Neural cell (in vitro differentiated cells): ENCODE measurements around the gene SLC25A34.

Experiments
- EP300 ChIP-seq: fragments of 450-650 bp; conservative IDR thresholded peaks from 2 replicates; pipeline ENCODE4 v1.6.1; 2014; ENCODE audit warnings: antibody characterized with exemption, mild to moderate bottlenecking, moderate library complexity; ENCODE audit not compliant: poor library complexity, severe bottlenecking
- REST ChIP-seq: IDR thresholded peaks from 2 replicates; pipeline ENCODE4 v1.6.1; 2012; ENCODE audit warnings: borderline replicate concordance
- SMC3 ChIP-seq: fragments of 450-650 bp; conservative IDR thresholded peaks from 2 replicates; pipeline ENCODE4 v1.6.1; 2014; ENCODE audit warnings: antibody characterized with exemption, mild to moderate bottlenecking, moderate library complexity; ENCODE audit not compliant: poor library complexity
- TF ChIP-seq, protein P1 (sequence below): fragments of 450-650 bp; IDR thresholded peaks from 2 replicates; pipeline ENCODE4 v1.5.1; 2014; ENCODE audit warnings: antibody characterized with exemption, mild to moderate bottlenecking, moderate library complexity; ENCODE audit not compliant: poor library complexity, severe bottlenecking

- TF ChIP-seq SMC3: no peak
- TF ChIP-seq, protein P1, sequence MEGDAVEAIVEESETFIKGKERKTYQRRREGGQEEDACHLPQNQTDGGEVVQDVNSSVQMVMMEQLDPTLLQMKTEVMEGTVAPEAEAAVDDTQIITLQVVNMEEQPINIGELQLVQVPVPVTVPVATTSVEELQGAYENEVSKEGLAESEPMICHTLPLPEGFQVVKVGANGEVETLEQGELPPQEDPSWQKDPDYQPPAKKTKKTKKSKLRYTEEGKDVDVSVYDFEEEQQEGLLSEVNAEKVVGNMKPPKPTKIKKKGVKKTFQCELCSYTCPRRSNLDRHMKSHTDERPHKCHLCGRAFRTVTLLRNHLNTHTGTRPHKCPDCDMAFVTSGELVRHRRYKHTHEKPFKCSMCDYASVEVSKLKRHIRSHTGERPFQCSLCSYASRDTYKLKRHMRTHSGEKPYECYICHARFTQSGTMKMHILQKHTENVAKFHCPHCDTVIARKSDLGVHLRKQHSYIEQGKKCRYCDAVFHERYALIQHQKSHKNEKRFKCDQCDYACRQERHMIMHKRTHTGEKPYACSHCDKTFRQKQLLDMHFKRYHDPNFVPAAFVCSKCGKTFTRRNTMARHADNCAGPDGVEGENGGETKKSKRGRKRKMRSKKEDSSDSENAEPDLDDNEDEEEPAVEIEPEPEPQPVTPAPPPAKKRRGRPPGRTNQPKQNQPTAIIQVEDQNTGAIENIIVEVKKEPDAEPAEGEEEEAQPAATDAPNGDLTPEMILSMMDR: no peak
- no peak for TF ChIP-seq REST
- no peak for TF ChIP-seq EP300
Measured at GRCh38 chr1:15758343-15758931, 22.4 kb downstream of the SLC25A34 start, which contains the start of gene FBLIM1.
